Kidney (tissue), 14 donors: ENCODE measurements around the gene SNAP25. TPM values are rescaled to one million over a fixed set of nuclear protein-coding genes. Genes with fewer than 3 reads are reported as not detected.

Experiments used
- DNase-seq, 5 donors: peaks; one replicate each; pipeline ENCODE4 v3.0.0-alpha.2; 2013 to 2020
- FAIRE-seq: peaks from 2 replicates; lab custom pipeline; 2012; peaks lifted over from hg19 to GRCh38; lab: Jason Lieb, UNC
- H3K27ac ChIP-seq, 2 donors: one replicate each; pipeline ENCODE4 v1.7.0; 2013; ENCODE audit warnings: low read depth in 2 of 2, low read length in 2 of 2, inconsistent platforms in 1 of 2
- H3K27me3 ChIP-seq: one replicate; pipeline ENCODE4 v1.7.1; 2013; ENCODE audit warnings: low read length, inconsistent platforms; ENCODE audit not compliant: control insufficient read depth, insufficient read depth
- H3K36me3 ChIP-seq, 3 donors: one replicate each; pipeline versions ENCODE4 v1.7.0 to v1.7.1; 2013; ENCODE audit warnings: low read length in 3 of 3, control low read depth in 1 of 3, inconsistent platforms in 1 of 3; ENCODE audit not compliant: insufficient read depth in 3 of 3, control insufficient read depth in 2 of 3
- H3K4me1 ChIP-seq, 3 donors: one replicate each; pipeline versions ENCODE4 v1.7.0 to v1.7.1; 2013; ENCODE audit warnings: low read length in 3 of 3, inconsistent platforms in 1 of 3, low read depth in 1 of 3; ENCODE audit not compliant: control insufficient read depth in 2 of 3, insufficient read depth in 2 of 3
- H3K4me3 ChIP-seq, 3 donors: one replicate each; pipeline versions ENCODE4 v1.7.0 to v1.8.1; 2013; ENCODE audit warnings: low read length in 3 of 3, control low read depth in 1 of 3, inconsistent platforms in 1 of 3
- H3K9ac ChIP-seq, 3 donors: one replicate each; pipeline versions ENCODE4 v1.7.0 to v1.7.1; 2013; ENCODE audit warnings: low read length in 3 of 3, control low read depth in 1 of 3, inconsistent platforms in 1 of 3
- H3K9me3 ChIP-seq, 3 donors: one replicate each; pipeline versions ENCODE4 v1.7.0 to v1.7.1; 2013; ENCODE audit warnings: low read length in 3 of 3, control low read depth in 1 of 3, inconsistent platforms in 1 of 3; ENCODE audit not compliant: control insufficient read depth in 2 of 3, insufficient read depth in 1 of 3
- CTCF ChIP-seq: IDR thresholded peaks from 3 replicates; pipeline ENCODE4 v1.5.1; 2012; ENCODE audit warnings: mild to moderate bottlenecking, moderate library complexity, borderline replicate concordance; ENCODE audit not compliant: insufficient read depth; ENCODE audit errors: extremely low read depth
- intact Hi-C: fragments of 100-400 bp; cut with DNase I; formaldehyde crosslinking; loops from one replicate; pipeline ENCODE4 v1.11.1; 2022
- polyA plus RNA-seq: library from polyadenylated mRNA; stranded (reverse); fragments of 350-450 nt; fragmentation: Illumina TruSeq; extraction: RNeasy Lipid Tissue Mini Kit (QIAGEN cat#74804); gene quantifications from one replicate; pipeline ENCODE4 v1.2.3, GENCODE V29; 2014; ENCODE audit warnings: low read depth, low replicate concordance; ENCODE audit not compliant: insufficient read depth
- total RNA-seq: library from RNA; stranded (reverse); fragmentation: NEBNext Ultra II Directional; extraction: Animal tissue kit (Norgen Biotek cat#: 25700); gene quantifications from one replicate; pipeline ENCODE4 v1.2.1, GENCODE V29; 2021
- donor health status: control.
- donor health status: control.
- donor health status: control.
- donor health status: control.
- donor health status: control.
- donor health status: DM: yes; HTN: yes; CAD: no.
- donor health status: Normal renal cell carcinoma (clear cell type).

The SNAP25 gene
- total and polyA plus RNA-seq, 2 donors from 2014 or later: 1.4 to 6.2 TPM

GRCh38 chr20:10280018-10280908 lies 61.6 kb downstream of the SNAP25 start:
- H3K4me3 ChIP-seq: no peak overlapping the region
- no peaks in the 10 kb centered on the region for H3K9me3 ChIP-seq
- TF ChIP-seq CTCF: no peak
- H3K9ac ChIP-seq: no peak overlapping the region
- H3K36me3 ChIP-seq: no peaks in the 10 kb centered on the region
- no peak overlapping the region for H3K27ac ChIP-seq
- no peaks in the 10 kb centered on the region for H3K4me1 ChIP-seq
- H3K27me3 ChIP-seq: no peaks in the 10 kb centered on the region
- no peak for DNase-seq
- intact Hi-C loops: no loop called here
- FAIRE-seq: no peak

GRCh38 chr20:10281911-10282310 lies 63.3 kb downstream of the SNAP25 start:
- DNase-seq: no peak
- H3K9me3 ChIP-seq: no peaks in the 10 kb centered on the region
- H3K4me3 ChIP-seq: no peak overlapping the region
- no peaks in the 10 kb centered on the region for H3K27me3 ChIP-seq
- TF ChIP-seq CTCF: no peak
- FAIRE-seq: no peak
- intact Hi-C loops: no loop called here
- H3K27ac ChIP-seq: no peak overlapping the region
- no peak overlapping the region for H3K9ac ChIP-seq
- H3K36me3 ChIP-seq: no peaks in the 10 kb centered on the region
- no peaks in the 10 kb centered on the region for H3K4me1 ChIP-seq

GRCh38 chr20:10282979-10283456 lies 64.4 kb downstream of the SNAP25 start:
- DNase-seq: no peak
- no peak overlapping the region for H3K27ac ChIP-seq
- H3K27me3 ChIP-seq: no peaks in the 10 kb centered on the region
- no peak for FAIRE-seq
- no peak overlapping the region for H3K9ac ChIP-seq
- no peaks in the 10 kb centered on the region for H3K9me3 ChIP-seq
- no peaks in the 10 kb centered on the region for H3K4me1 ChIP-seq
- intact Hi-C loops: no loop called here
- no peaks in the 10 kb centered on the region for H3K36me3 ChIP-seq
- H3K4me3 ChIP-seq: no peak overlapping the region
- no peak for TF ChIP-seq CTCF
